Testis (tissue), 3 donors: ENCODE results near the gene TRIP11. TPM values are rescaled to one million over a fixed set of nuclear protein-coding genes. Genes with fewer than 3 reads are reported as not detected.

Experiments
- DNase-seq: peaks from one replicate; pipeline ENCODE4 v3.0.0-alpha.2; 2019
- H3K27ac ChIP-seq, 2 donors: fragments of 200-600 bp; sonication (generic); one replicate each; pipeline ENCODE4 v1.5.1; 2019
- H3K27me3 ChIP-seq: fragments of 200-600 bp; sonication (generic); one replicate; pipeline ENCODE4 v1.5.1; 2019
- H3K36me3 ChIP-seq: fragments of 200-600 bp; sonication (generic); one replicate; pipeline ENCODE4 v1.5.1; 2017; ENCODE audit warnings: low read depth; ENCODE audit errors: missing control alignments
- H3K4me1 ChIP-seq: fragments of 200-600 bp; sonication (generic); one replicate; pipeline ENCODE4 v1.5.1; 2019
- H3K4me3 ChIP-seq, 2 donors: fragments of 200-600 bp; sonication (generic); one replicate each; pipeline ENCODE4 v1.5.1; 2017 to 2019
- H3K9me3 ChIP-seq: fragments of 200-600 bp; sonication (generic); one replicate; pipeline ENCODE4 v1.5.1; 2017
- CTCF ChIP-seq, 3 experiments: fragments of 450-650 bp in 2 of 3; fragments of 200-600 bp in 1 of 3; sonication (generic) in 1 of 3; IDR thresholded peaks; one replicate each; pipeline ENCODE4 v1.5.1; 2016 to 2019; ENCODE audit warnings: antibody characterized with exemption in 3 of 3, mild to moderate bottlenecking in 2 of 3, moderate library complexity in 1 of 3
- POLR2A ChIP-seq: fragments of 450-650 bp; IDR thresholded peaks from one replicate; pipeline ENCODE4 v1.6.1; 2017; ENCODE audit warnings: antibody characterized with exemption, mild to moderate bottlenecking, moderate library complexity
- WGBS, 2 donors: methylation state at CpG; one replicate each; pipeline ENCODE4 v1.1.5; 2018; 5-methylcytosine and 5-hydroxymethylcytosine counted together
- intact Hi-C: fragments of 100-400 bp; cut with DNase I; formaldehyde crosslinking; loops from one replicate; pipeline ENCODE4 v1.15.1; 2023; ENCODE audit warnings: low total_unique reads
- polyA plus RNA-seq: library from polyadenylated mRNA; stranded (reverse); fragments of 350-450 nt; fragmentation: Illumina TruSeq; extraction: RNeasy Lipid Tissue Mini Kit (QIAGEN cat#74804); gene quantifications from one replicate; pipeline ENCODE4 v1.2.3, GENCODE V29; 2014; ENCODE audit warnings: low read depth, low replicate concordance; ENCODE audit not compliant: insufficient read depth
- total RNA-seq, 2 donors: library from RNA; depleted of rRNA; stranded (reverse); fragments of >200 nt; gene quantifications; one replicate each; pipeline ENCODE4 v1.2.3, GENCODE V29; 2016

Gene TRIP11
- total and polyA plus RNA-seq, 3 donors from 2014 or later, result 3.8 to 39.4 (median 38.5) TPM

GRCh38 chr14:91919814-91920213, 120.0 kb downstream of the TRIP11 start:
- intact Hi-C loops, result no loop called here
- H3K9me3 ChIP-seq, result no peaks in the 10 kb centered on the region
- H3K4me1 ChIP-seq, result peaks cover 17% of the 10 kb centered on the region
- H3K36me3 ChIP-seq, result no peaks in the 10 kb centered on the region
- peak; percentile 69 for DNase-seq
- H3K27ac ChIP-seq, result peak overlapping the region in 1 of 2 donors; percentile 79
- H3K4me3 ChIP-seq, result no peak overlapping the region
- no peaks in the 10 kb centered on the region for H3K27me3 ChIP-seq
- WGBS, 2 donors, result 43 to 45% methylated on average over 2 to 4 of the region's 4 CpGs
- TF ChIP-seq CTCF (IDR thresholded peaks at IDR 0.05) (no peak), POLR2A (no peak)

GRCh38 chr14:91918186-91918883, 121.5 kb downstream of the TRIP11 start:
- Histone ChIP-seq H3K27ac (peak overlapping the region in 1 of 2 donors; percentile 79), H3K4me1 (peaks cover 17% of the 10 kb centered on the region)
- WGBS, 2 donors, result 35 to 40% methylated on average over 4 to 5 of the region's 5 CpGs

More at GRCh38 chr14:91918186-91918883, 121.5 kb downstream of the TRIP11 start:
- no peak for TF ChIP-seq POLR2A
- no peak for TF ChIP-seq CTCF (IDR thresholded peaks at IDR 0.05)
- peak; percentile 82 for DNase-seq
- intact Hi-C loops, result no loop called here
- Histone ChIP-seq H3K9me3 (no peaks in the 10 kb centered on the region), H3K27me3 (no peaks in the 10 kb centered on the region), H3K36me3 (no peaks in the 10 kb centered on the region), H3K4me3 (no peak overlapping the region)

Other genes with a start within 250 kb of the TRIP11 start
- 10 to 100 TPM; 19.6 to 24.3 TPM for gene TC2N, start 172.5 kb downstream of the TRIP11 start, total RNA-seq
- gene TC2N, start 172.5 kb downstream of the TRIP11 start, polyA plus RNA-seq, result 17.2 TPM
- gene FBLN5, start 92.4 kb downstream of the TRIP11 start, total RNA-seq, result 100 to 1,000 TPM in 1 of 2 donors, 10 to 100 TPM in 1; 88.1 to 110 TPM
- gene FBLN5, start 92.4 kb downstream of the TRIP11 start, polyA plus RNA-seq, result 118 TPM
- gene ATXN3, start 66.5 kb upstream of the TRIP11 start, total RNA-seq, result 10 to 100 TPM; 35.0 to 43.8 TPM
- gene ATXN3, start 66.5 kb upstream of the TRIP11 start, polyA plus RNA-seq, result 22.9 TPM
- 100 to 1,000 TPM; 151 to 169 TPM for gene NDUFB1, start 81.6 kb upstream of the TRIP11 start, total RNA-seq
- gene NDUFB1, start 81.6 kb upstream of the TRIP11 start, polyA plus RNA-seq, result 182 TPM
- 10 to 100 TPM; 49.2 to 56.1 TPM for gene CPSF2, start 81.9 kb upstream of the TRIP11 start, total RNA-seq
- gene CPSF2, start 81.9 kb upstream of the TRIP11 start, polyA plus RNA-seq, result 66.1 TPM